ENCODE data around the gene TSPO2.

The TSPO2 gene

GRCh38 chr6:41093729-41094128 is 51.5 kb downstream of the TSPO2 start:
- Histone ChIP-seq H3K4me1 (ENCODE audit: insufficient read depth, insufficient read length) (no peaks in the 10 kb centered on the region), H3K9ac (ENCODE audit: insufficient read length, low read depth) (no peak overlapping the region), H3K9me3 (ENCODE audit: insufficient read depth, low read length) (no peaks in the 10 kb centered on the region), H3K27me3 (ENCODE audit: insufficient read depth, insufficient read length) (no peaks in the 10 kb centered on the region), H3K4me3 (ENCODE audit: insufficient read length, low read depth) (no peak overlapping the region), H3K36me3 (ENCODE audit: insufficient read depth, insufficient read length, low read length) (peaks cover 91% of the 10 kb centered on the region)
- no peak for TF ChIP-seq SUZ12 (IDR thresholded peaks at IDR 0.05; ENCODE audit: extremely low read depth, insufficient read depth, insufficient read length)
- no peak for DNase-seq (ENCODE audit: low read depth, low spot score)

All from NT2/D1 (cell line).